GM23338 (cell line): Measurements from ENCODE around the gene BAZ1B. TPM values are rescaled to one million over a fixed set of nuclear protein-coding genes. Genes with fewer than 3 reads are reported as not detected.
"Not testable (repeated sequence)": the region's sequence is repeated elsewhere in the genome, so short reads cannot be mapped to it uniquely, and the experiment has no call there.

Source experiments
- ATAC-seq: fragments of 200-7000 bp; cut with Tn5 transposase; 3 replicates; pipeline ENCODE4 v1.9.1; 2020
- DNase-seq: peaks from one replicate; pipeline ENCODE4 v3.0.0-alpha.2; 2015; ENCODE audit warnings: low spot score
- H2AFZ ChIP-seq: fragments of 200-600 bp; sonication (generic); 2 replicates; pipeline ENCODE4 v1.8.0; 2016; ENCODE audit warnings: antibody characterized with exemption, mild to moderate bottlenecking, moderate library complexity
- H3F3A ChIP-seq: fragments of 200-600 bp; sonication (generic); replicated peaks from 2 replicates; pipeline ENCODE4 v1.8.0; 2017; ENCODE audit warnings: antibody characterized with exemption, mixed run types, low read depth
- H3K27ac ChIP-seq: fragments of 200-600 bp; sonication (generic); 2 replicates; pipeline ENCODE4 v1.6.1; 2016; ENCODE audit warnings: low read depth
- H3K27me3 ChIP-seq: fragments of 200-600 bp; sonication (generic); 2 replicates; pipeline ENCODE4 v1.8.0; 2016; ENCODE audit warnings: mild to moderate bottlenecking, mixed run types, moderate library complexity; ENCODE audit not compliant: insufficient read depth
- H3K36me3 ChIP-seq: fragments of 200-600 bp; sonication (generic); 2 replicates; pipeline ENCODE4 v1.8.0; 2016; ENCODE audit warnings: mild to moderate bottlenecking; ENCODE audit not compliant: insufficient read depth
- H3K4me1 ChIP-seq: fragments of 200-600 bp; sonication (generic); 2 replicates; pipeline ENCODE4 v1.8.0; 2016; ENCODE audit warnings: mild to moderate bottlenecking, moderate library complexity; ENCODE audit not compliant: insufficient read depth
- H3K4me2 ChIP-seq: fragments of 200-600 bp; sonication (generic); 2 replicates; pipeline ENCODE4 v1.7.1; 2017; ENCODE audit warnings: mixed run types
- H3K4me3 ChIP-seq: fragments of 200-600 bp; sonication (generic); 2 replicates; pipeline ENCODE4 v1.6.1; 2016; ENCODE audit warnings: mixed run types
- H3K79me2 ChIP-seq: fragments of 200-600 bp; sonication (generic); replicated peaks from 2 replicates; pipeline ENCODE4 v1.8.0; 2017; ENCODE audit warnings: mild to moderate bottlenecking; ENCODE audit not compliant: insufficient read depth
- H3K9me2 ChIP-seq: fragments of 200-600 bp; sonication (generic); 2 replicates; pipeline ENCODE4 v1.8.0; 2017; ENCODE audit not compliant: insufficient read depth
- H4K20me1 ChIP-seq: fragments of 200-600 bp; sonication (generic); replicated peaks from 2 replicates; pipeline ENCODE4 v1.8.0; 2017; ENCODE audit warnings: mild to moderate bottlenecking; ENCODE audit not compliant: insufficient read depth
- H3K27ac Mint-ChIP-seq: 2 replicates; pipeline ENCODE4 v1.8.0; 2020; ENCODE audit warnings: inconsistent platforms, mild to moderate bottlenecking, moderate library complexity, mixed read lengths
- H3K27me3 Mint-ChIP-seq: 3 replicates; pipeline ENCODE4 v1.8.0; 2022; ENCODE audit warnings: low read depth, mild to moderate bottlenecking, moderate library complexity, mixed read lengths, inconsistent platforms; ENCODE audit not compliant: insufficient read depth, poor library complexity
- H3K36me3 Mint-ChIP-seq: 3 replicates; pipeline ENCODE4 v1.8.0; 2021; ENCODE audit warnings: low read depth, mild to moderate bottlenecking, inconsistent platforms, moderate library complexity, mixed read lengths
- H3K4me1 Mint-ChIP-seq: 3 replicates; pipeline ENCODE4 v1.8.0; 2020; ENCODE audit warnings: mild to moderate bottlenecking, inconsistent platforms, mixed read lengths
- H3K4me3 Mint-ChIP-seq: 3 replicates; pipeline ENCODE4 v1.8.0; 2021; ENCODE audit warnings: moderate library complexity, mild to moderate bottlenecking, inconsistent platforms, mixed read lengths
- H3K9me3 Mint-ChIP-seq: 3 replicates; pipeline ENCODE4 v1.8.0; 2020; ENCODE audit warnings: moderate library complexity, mild to moderate bottlenecking, inconsistent platforms, mixed read lengths
- EZH2phosphoT487 ChIP-seq: fragments of 200-600 bp; sonication (generic); IDR thresholded peaks from one replicate; pipeline ENCODE4 v1.8.1; 2018; ENCODE audit warnings: antibody characterized with exemption; ENCODE audit not compliant: unreplicated experiment
- NANOG ChIP-seq: IDR thresholded peaks from 2 replicates; pipeline ENCODE4 v1.6.1; 2016; ENCODE audit warnings: antibody characterized with exemption, borderline replicate concordance
- POLR2AphosphoS5 ChIP-seq: IDR thresholded peaks from 2 replicates; pipeline ENCODE4 v1.6.1; 2016; ENCODE audit warnings: antibody characterized with exemption, low read depth
- ZNF331 ChIP-seq: fragments of 250-450 bp; sonication (Bioruptor Pico); IDR thresholded peaks from 2 replicates; pipeline ENCODE4 v1.5.0; 2020; ENCODE audit warnings: low read depth, mild to moderate bottlenecking, moderate library complexity
- polyA plus RNA-seq: library from polyadenylated mRNA; unstranded; fragments of >200 nt; fragmentation: Nextera tagmentation; extraction: Ambion mirVana; gene quantifications from 2 replicates; pipeline ENCODE4 v1.2.1, GENCODE V29; 2016
- total RNA-seq: library from RNA; depleted of rRNA; stranded (reverse); fragments of >200 nt; shearing (Covaris generic); gene quantifications from 2 replicates; pipeline ENCODE4 v1.2.3, GENCODE V29; 2014
- TF ChIP-seq, protein P1 (sequence below): fragments of 250-450 bp; sonication (Bioruptor Pico); IDR thresholded peaks from 2 replicates; pipeline ENCODE4 v1.5.0; 2020; ENCODE audit warnings: mild to moderate bottlenecking, moderate library complexity

Gene BAZ1B
- total and polyA plus RNA-seq, 2 experiments from 2014 or later = 40.4 to 70.7 TPM

GRCh38 chr7:73423519-73424488 is 98.3 kb downstream of the BAZ1B start:
- H3F3A ChIP-seq = no peaks in the 10 kb centered on the region
- H4K20me1 ChIP-seq = no peaks in the 10 kb centered on the region
- no peaks in the 10 kb centered on the region for H3K9me3 Mint-ChIP-seq
- no peaks in the 10 kb centered on the region for H3K79me2 ChIP-seq
- ATAC-seq (peak; percentile 86), DNase-seq (peak; percentile 78)
- H3K27me3 Mint-ChIP-seq = peaks cover 9% of the 10 kb centered on the region
- H3K4me1 Mint-ChIP-seq = peaks cover 2% of the 10 kb centered on the region; the same call in 1 of the 3 replicates
- H3K4me3 Mint-ChIP-seq = peak overlapping the region; percentile 46; the same call in 2 of the 3 replicates
- no peak overlapping the region for H3K27ac ChIP-seq
- H3K4me1 ChIP-seq = peaks cover 3% of the 10 kb centered on the region
- H3K27ac Mint-ChIP-seq = no peak overlapping the region
- H3K27me3 ChIP-seq = no peaks in the 10 kb centered on the region
- no peaks in the 10 kb centered on the region for H3K9me2 ChIP-seq
- peak overlapping the region; percentile 56 for H3K4me3 ChIP-seq
- H3K4me2 ChIP-seq = peak overlapping the region; percentile 78
- no peaks in the 10 kb centered on the region for H3K36me3 ChIP-seq
- peak overlapping the region; percentile 96 for H2AFZ ChIP-seq
- H3K36me3 Mint-ChIP-seq = no peaks in the 10 kb centered on the region
- TF ChIP-seq POLR2AphosphoS5 (0 out of 2 replicates have a peak, but pooled peaks have one; percentile 23), ZNF331 (CRISPR knock-in tag) (no peak), NANOG (no peak), EZH2phosphoT487 (no peak)
- TF ChIP-seq, protein P1, sequence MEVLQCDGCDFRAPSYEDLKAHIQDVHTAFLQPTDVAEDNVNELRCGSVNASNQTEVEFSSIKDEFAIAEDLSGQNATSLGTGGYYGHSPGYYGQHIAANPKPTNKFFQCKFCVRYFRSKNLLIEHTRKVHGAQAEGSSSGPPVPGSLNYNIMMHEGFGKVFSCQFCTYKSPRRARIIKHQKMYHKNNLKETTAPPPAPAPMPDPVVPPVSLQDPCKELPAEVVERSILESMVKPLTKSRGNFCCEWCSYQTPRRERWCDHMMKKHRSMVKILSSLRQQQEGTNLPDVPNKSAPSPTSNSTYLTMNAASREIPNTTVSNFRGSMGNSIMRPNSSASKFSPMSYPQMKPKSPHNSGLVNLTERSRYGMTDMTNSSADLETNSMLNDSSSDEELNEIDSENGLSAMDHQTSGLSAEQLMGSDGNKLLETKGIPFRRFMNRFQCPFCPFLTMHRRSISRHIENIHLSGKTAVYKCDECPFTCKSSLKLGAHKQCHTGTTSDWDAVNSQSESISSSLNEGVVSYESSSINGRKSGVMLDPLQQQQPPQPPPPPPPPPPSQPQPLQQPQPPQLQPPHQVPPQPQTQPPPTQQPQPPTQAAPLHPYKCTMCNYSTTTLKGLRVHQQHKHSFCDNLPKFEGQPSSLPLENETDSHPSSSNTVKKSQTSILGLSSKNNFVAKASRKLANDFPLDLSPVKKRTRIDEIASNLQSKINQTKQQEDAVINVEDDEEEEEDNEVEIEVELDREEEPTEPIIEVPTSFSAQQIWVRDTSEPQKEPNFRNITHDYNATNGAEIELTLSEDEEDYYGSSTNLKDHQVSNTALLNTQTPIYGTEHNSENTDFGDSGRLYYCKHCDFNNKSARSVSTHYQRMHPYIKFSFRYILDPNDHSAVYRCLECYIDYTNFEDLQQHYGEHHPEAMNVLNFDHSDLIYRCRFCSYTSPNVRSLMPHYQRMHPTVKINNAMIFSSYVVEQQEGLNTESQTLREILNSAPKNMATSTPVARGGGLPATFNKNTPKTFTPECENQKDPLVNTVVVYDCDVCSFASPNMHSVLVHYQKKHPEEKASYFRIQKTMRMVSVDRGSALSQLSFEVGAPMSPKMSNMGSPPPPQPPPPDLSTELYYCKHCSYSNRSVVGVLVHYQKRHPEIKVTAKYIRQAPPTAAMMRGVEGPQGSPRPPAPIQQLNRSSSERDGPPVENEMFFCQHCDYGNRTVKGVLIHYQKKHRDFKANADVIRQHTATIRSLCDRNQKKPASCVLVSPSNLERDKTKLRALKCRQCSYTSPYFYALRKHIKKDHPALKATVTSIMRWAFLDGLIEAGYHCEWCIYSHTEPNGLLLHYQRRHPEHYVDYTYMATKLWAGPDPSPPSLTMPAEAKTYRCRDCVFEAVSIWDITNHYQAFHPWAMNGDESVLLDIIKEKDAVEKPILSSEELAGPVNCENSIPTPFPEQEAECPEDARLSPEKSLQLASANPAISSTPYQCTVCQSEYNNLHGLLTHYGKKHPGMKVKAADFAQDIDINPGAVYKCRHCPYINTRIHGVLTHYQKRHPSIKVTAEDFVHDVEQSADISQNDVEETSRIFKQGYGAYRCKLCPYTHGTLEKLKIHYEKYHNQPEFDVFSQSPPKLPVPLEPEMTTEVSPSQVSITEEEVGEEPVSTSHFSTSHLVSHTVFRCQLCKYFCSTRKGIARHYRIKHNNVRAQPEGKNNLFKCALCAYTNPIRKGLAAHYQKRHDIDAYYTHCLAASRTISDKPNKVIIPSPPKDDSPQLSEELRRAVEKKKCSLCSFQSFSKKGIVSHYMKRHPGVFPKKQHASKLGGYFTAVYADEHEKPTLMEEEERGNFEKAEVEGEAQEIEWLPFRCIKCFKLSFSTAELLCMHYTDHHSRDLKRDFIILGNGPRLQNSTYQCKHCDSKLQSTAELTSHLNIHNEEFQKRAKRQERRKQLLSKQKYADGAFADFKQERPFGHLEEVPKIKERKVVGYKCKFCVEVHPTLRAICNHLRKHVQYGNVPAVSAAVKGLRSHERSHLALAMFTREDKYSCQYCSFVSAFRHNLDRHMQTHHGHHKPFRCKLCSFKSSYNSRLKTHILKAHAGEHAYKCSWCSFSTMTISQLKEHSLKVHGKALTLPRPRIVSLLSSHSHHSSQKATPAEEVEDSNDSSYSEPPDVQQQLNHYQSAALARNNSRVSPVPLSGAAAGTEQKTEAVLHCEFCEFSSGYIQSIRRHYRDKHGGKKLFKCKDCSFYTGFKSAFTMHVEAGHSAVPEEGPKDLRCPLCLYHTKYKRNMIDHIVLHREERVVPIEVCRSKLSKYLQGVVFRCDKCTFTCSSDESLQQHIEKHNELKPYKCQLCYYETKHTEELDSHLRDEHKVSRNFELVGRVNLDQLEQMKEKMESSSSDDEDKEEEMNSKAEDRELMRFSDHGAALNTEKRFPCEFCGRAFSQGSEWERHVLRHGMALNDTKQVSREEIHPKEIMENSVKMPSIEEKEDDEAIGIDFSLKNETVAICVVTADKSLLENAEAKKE (CRISPR knock-in tag) = no peak

DNA sequence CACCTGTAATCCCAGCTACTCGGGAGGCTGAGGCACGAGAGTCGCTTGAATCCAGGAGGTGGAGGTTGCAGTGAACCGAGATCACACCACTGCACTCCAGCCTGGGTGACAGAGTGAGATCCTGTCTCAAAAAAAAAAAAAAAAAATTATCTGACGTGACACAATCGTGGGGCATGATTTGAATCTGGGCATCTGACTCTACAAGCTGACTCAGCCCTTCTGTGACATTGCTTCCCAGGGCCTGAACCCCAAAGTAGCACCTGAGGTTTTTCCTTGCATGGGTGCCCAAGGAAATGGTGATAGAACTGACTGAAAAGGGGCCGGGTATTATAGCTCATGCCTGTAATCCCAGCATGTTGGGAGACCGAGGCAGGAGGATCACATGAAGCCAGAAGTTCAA is 101.5 kb downstream of the BAZ1B start:
- not testable (repeated sequence) for H3K27me3 Mint-ChIP-seq, H4K20me1 ChIP-seq, H3K4me2 ChIP-seq, H3K36me3 Mint-ChIP-seq, H3K36me3 ChIP-seq, H2AFZ ChIP-seq, H3K27ac ChIP-seq, H3K9me2 ChIP-seq, H3K4me3 Mint-ChIP-seq, H3K4me3 ChIP-seq, H3K4me1 Mint-ChIP-seq, H3K4me1 ChIP-seq, DNase-seq, H3F3A ChIP-seq, H3K27ac Mint-ChIP-seq, H3K27me3 ChIP-seq, H3K79me2 ChIP-seq, ATAC-seq, H3K9me3 Mint-ChIP-seq

DNA sequence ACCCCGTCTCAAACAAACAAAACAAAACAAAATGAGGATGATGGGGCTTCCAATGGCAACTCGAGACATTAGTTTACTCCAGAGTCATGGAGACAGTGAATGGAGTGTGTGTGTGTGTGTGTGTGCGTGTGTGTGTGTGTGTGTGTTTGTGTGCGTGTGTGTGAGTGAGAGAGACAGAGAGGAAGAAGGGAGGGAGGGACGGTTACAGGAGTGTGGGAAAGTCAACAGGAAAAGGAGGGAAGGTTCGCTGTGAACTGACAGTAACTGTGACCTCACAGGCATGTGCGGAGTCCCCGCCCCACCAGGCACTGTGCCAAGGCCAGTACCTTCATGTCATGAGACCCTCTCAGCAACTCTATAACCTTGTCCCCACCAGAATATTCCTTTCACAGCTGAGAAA is 102.1 kb downstream of the BAZ1B start:
- not testable (repeated sequence) for H3K9me2 ChIP-seq, H3K9me3 Mint-ChIP-seq, H3K4me1 ChIP-seq, H2AFZ ChIP-seq, H3K27ac Mint-ChIP-seq, H3K27me3 Mint-ChIP-seq, H3F3A ChIP-seq, H3K4me3 ChIP-seq, H4K20me1 ChIP-seq, ATAC-seq, H3K27me3 ChIP-seq, H3K79me2 ChIP-seq, H3K4me2 ChIP-seq, H3K36me3 ChIP-seq, H3K27ac ChIP-seq, H3K4me3 Mint-ChIP-seq, DNase-seq, H3K4me1 Mint-ChIP-seq, H3K36me3 Mint-ChIP-seq
